Measurements from ENCODE around the gene ENAH.

DNA sequence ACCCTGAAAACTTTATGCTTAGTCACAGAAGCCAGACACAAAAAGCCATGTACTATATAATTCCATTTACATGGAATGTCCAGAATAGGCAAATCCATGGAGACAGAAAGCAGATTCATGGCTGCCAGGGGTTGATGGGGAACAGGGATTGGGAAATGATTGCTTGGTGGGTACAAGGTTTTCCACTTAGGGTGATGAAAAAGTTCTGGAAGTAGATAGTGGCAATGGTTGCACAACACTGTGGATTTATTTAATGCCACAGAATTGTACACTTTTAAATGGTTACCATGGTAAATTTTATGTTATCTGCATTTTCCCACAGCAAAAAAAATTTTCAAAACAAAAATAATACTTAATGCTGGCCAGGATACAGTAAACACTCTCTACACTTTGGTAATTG is 40.6 kb downstream of the ENAH start:
- TF ChIP-seq EZH2 (IDR thresholded peaks at IDR 0.05; ENCODE audit: borderline replicate concordance, low read length): no peak
- TF ChIP-seq, protein P1, sequence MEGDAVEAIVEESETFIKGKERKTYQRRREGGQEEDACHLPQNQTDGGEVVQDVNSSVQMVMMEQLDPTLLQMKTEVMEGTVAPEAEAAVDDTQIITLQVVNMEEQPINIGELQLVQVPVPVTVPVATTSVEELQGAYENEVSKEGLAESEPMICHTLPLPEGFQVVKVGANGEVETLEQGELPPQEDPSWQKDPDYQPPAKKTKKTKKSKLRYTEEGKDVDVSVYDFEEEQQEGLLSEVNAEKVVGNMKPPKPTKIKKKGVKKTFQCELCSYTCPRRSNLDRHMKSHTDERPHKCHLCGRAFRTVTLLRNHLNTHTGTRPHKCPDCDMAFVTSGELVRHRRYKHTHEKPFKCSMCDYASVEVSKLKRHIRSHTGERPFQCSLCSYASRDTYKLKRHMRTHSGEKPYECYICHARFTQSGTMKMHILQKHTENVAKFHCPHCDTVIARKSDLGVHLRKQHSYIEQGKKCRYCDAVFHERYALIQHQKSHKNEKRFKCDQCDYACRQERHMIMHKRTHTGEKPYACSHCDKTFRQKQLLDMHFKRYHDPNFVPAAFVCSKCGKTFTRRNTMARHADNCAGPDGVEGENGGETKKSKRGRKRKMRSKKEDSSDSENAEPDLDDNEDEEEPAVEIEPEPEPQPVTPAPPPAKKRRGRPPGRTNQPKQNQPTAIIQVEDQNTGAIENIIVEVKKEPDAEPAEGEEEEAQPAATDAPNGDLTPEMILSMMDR (conservative IDR thresholded peaks at IDR 0.05 in 1 of 2, IDR thresholded peaks at IDR 0.05 in 1 of 2; ENCODE audit: extremely low read depth in 1 of 2, insufficient read depth in 1 of 2, low read depth in 1 of 2, low read length in 2 of 2): no peak

Measured in mammary epithelial cell (primary cell).